Hepatocyte (in vitro differentiated cells): ENCODE data around the gene MAPK13. TPM values are rescaled to one million over a fixed set of nuclear protein-coding genes. Genes with fewer than 3 reads are reported as not detected.

Source experiments
- DNase-seq: peaks from one replicate; pipeline ENCODE4 v3.0.0-alpha.2; 2016; ENCODE audit warnings: low spot score
- H2AFZ ChIP-seq: fragments of 200-600 bp; sonication (generic); 2 replicates; pipeline ENCODE4 v1.6.0; 2016; ENCODE audit warnings: antibody characterized with exemption, mild to moderate bottlenecking
- H3K27ac ChIP-seq: fragments of 200-600 bp; sonication (generic); 2 replicates; pipeline ENCODE4 v1.5.1; 2016; ENCODE audit warnings: mild to moderate bottlenecking
- H3K27me3 ChIP-seq: fragments of 200-600 bp; sonication (generic); 2 replicates; pipeline ENCODE4 v1.6.1; 2016
- H3K36me3 ChIP-seq: fragments of 200-600 bp; sonication (generic); replicated peaks from 2 replicates; pipeline ENCODE4 v1.5.1; 2016; ENCODE audit warnings: low read depth; ENCODE audit not compliant: insufficient read depth
- H3K4me1 ChIP-seq: fragments of 200-600 bp; sonication (generic); 2 replicates; pipeline ENCODE4 v1.5.1; 2016; ENCODE audit warnings: mild to moderate bottlenecking, moderate library complexity; ENCODE audit not compliant: insufficient read depth
- H3K4me2 ChIP-seq: fragments of 200-600 bp; sonication (generic); 2 replicates; pipeline ENCODE4 v1.6.0; 2016
- H3K4me3 ChIP-seq: fragments of 200-600 bp; sonication (generic); 2 replicates; pipeline ENCODE4 v1.5.1; 2016; ENCODE audit warnings: mild to moderate bottlenecking
- H3K79me2 ChIP-seq: fragments of 200-600 bp; sonication (generic); 2 replicates; pipeline ENCODE4 v1.6.0; 2017; ENCODE audit warnings: mild to moderate bottlenecking
- H3K9me2 ChIP-seq: fragments of 200-600 bp; sonication (generic); replicated peaks from 2 replicates; pipeline ENCODE4 v1.6.0; 2017; ENCODE audit warnings: mild to moderate bottlenecking; ENCODE audit not compliant: insufficient read depth
- H3K9me3 ChIP-seq: fragments of 200-600 bp; sonication (generic); 2 replicates; pipeline ENCODE4 v1.5.1; 2016; ENCODE audit warnings: low read depth, mild to moderate bottlenecking
- H4K20me1 ChIP-seq: fragments of 200-600 bp; sonication (generic); 2 replicates; pipeline ENCODE4 v1.6.0; 2016; ENCODE audit warnings: mild to moderate bottlenecking; ENCODE audit not compliant: insufficient read depth, poor library complexity, severe bottlenecking
- CTCF ChIP-seq: fragments of 200-600 bp; sonication (generic); IDR thresholded peaks from 2 replicates; pipeline ENCODE4 v1.5.1; 2016; ENCODE audit warnings: antibody characterized with exemption, mild to moderate bottlenecking; ENCODE audit not compliant: poor library complexity
- EZH2 ChIP-seq: fragments of 200-600 bp; sonication (generic); IDR thresholded peaks from 2 replicates; pipeline ENCODE4 v1.6.1; 2016; ENCODE audit warnings: antibody characterized with exemption, mild to moderate bottlenecking, borderline replicate concordance
- EZH2phosphoT487 ChIP-seq: fragments of 200-600 bp; sonication (generic); IDR thresholded peaks from one replicate; pipeline ENCODE4 v1.6.1; 2018; ENCODE audit warnings: antibody characterized with exemption, mild to moderate bottlenecking, low read depth, moderate library complexity; ENCODE audit not compliant: unreplicated experiment, severe bottlenecking
- WGBS: methylation state at CpG from one replicate; pipeline ENCODE4 v1.1.6; 2016; ENCODE audit warnings: low lambda C conversion rate; ENCODE audit errors: missing lambda C conversion rate; 5-methylcytosine and 5-hydroxymethylcytosine counted together
- polyA plus RNA-seq: library from polyadenylated mRNA; unstranded; fragments of >200 nt; fragmentation: Nextera tagmentation; extraction: Ambion mirVana; gene quantifications from 2 replicates; pipeline ENCODE4 v1.2.1, GENCODE V29; 2016
- total RNA-seq: library from RNA; depleted of rRNA; stranded (reverse); fragments of >200 nt; gene quantifications from 2 replicates; pipeline ENCODE4 v1.2.3, GENCODE V29; 2014

MAPK13 gene
- total and polyA plus RNA-seq, 2 experiments from 2014 or later, result 43.6 to 50.2 TPM

- Histone ChIP-seq H3K9me3 (no peaks in the 10 kb centered on the region), H3K36me3 (no peaks in the 10 kb centered on the region), H4K20me1 (no peaks in the 10 kb centered on the region), H3K4me2 (no peak overlapping the region), H3K27ac (no peak overlapping the region), H3K79me2 (peaks cover 2% of the 10 kb centered on the region), H3K9me2 (no peaks in the 10 kb centered on the region), H3K4me3 (no peak overlapping the region), H3K4me1 (peaks cover 22% of the 10 kb centered on the region), H2AFZ (no peak overlapping the region), H3K27me3 (no peaks in the 10 kb centered on the region)
- no peak for DNase-seq
- no peak for TF ChIP-seq EZH2
- no peak for TF ChIP-seq CTCF
- no peak for TF ChIP-seq EZH2phosphoT487
- 69% methylated on average over 6 of the region's 6 CpGs for WGBS
Observed at GRCh38 chr6:36099869-36100483, 30.3 kb upstream of the MAPK13 start.

- Histone ChIP-seq H3K4me1 (peaks cover 15% of the 10 kb centered on the region), H3K27me3 (no peaks in the 10 kb centered on the region), H3K4me3 (no peak overlapping the region), H3K27ac (no peak overlapping the region), H3K4me2 (no peak overlapping the region), H3K79me2 (peaks cover 5% of the 10 kb centered on the region), H2AFZ (no peak overlapping the region), H3K36me3 (no peaks in the 10 kb centered on the region), H3K9me2 (no peaks in the 10 kb centered on the region), H3K9me3 (no peaks in the 10 kb centered on the region), H4K20me1 (no peaks in the 10 kb centered on the region)
- WGBS, result 92% methylated on average over 3 of the region's 3 CpGs
- DNase-seq, result no peak
- no peak for TF ChIP-seq CTCF
- no peak for TF ChIP-seq EZH2phosphoT487
- TF ChIP-seq EZH2, result no peak
Observed at GRCh38 chr6:36101691-36102090, 28.6 kb upstream of the MAPK13 start.

GRCh38 chr6:36102853-36103252 lies 27.5 kb upstream of the MAPK13 start:
- Histone ChIP-seq H3K4me2 (no peak overlapping the region), H3K4me1 (peaks cover 8% of the 10 kb centered on the region), H2AFZ (no peak overlapping the region), H3K36me3 (no peaks in the 10 kb centered on the region), H3K79me2 (peaks cover 5% of the 10 kb centered on the region), H3K27ac (no peak overlapping the region), H3K4me3 (no peak overlapping the region), H3K27me3 (no peaks in the 10 kb centered on the region), H4K20me1 (no peaks in the 10 kb centered on the region), H3K9me2 (no peaks in the 10 kb centered on the region), H3K9me3 (no peaks in the 10 kb centered on the region)
- WGBS, result 70% methylated on average over 4 of the region's 4 CpGs
- DNase-seq, result no peak
- no peak for TF ChIP-seq EZH2phosphoT487
- no peak for TF ChIP-seq EZH2
- no peak for TF ChIP-seq CTCF
